WI38 (cell line): Measurements from ENCODE around the gene RFXAP.
"Not testable (repeated sequence)": the region's sequence is repeated elsewhere in the genome, so short reads cannot be mapped to it uniquely, and the experiment has no call there.

ENCODE experiments used
- H3K4me3 ChIP-seq: 2 replicates; pipeline ENCODE4 v1.5.1; 2011; ENCODE audit warnings: low read depth, mild to moderate bottlenecking, control low read depth, low read length
- TF ChIP-seq, protein P1 (sequence below): IDR thresholded peaks from 2 replicates; pipeline ENCODE4 v1.5.1; 2012; ENCODE audit warnings: low read depth, mild to moderate bottlenecking, control low read depth, low read length

The RFXAP gene

DNA sequence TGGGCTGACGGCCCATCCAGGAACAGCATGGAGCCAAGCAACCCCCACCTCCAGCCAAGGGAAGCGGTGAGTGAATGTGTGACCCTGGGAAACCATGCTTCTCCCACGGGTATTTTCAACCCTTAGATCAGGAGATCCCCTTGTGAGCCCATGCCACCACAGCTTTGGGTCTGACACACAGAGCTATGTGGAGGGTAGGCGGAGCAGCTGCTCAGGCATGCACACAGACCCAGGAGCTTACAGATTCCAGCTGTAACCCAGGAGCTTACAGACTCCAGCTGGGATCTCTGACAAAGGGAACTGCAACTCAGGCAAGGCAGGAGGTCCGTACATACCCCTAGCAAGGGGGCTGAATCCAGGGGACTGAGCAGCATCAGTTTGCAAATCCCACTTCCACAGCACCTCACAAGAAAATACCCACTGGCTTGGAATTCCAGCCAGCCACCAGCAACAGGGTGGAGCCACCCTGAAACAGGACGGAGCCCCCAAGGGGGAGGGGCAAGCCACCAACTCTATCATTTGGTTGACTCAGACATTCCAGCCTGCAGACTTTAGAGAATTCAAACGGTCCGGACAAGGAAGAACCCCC is 40.8 kb upstream of the RFXAP start:
- peak overlapping the region; percentile 23; the same call in 1 of the 2 replicates for H3K4me3 ChIP-seq
- TF ChIP-seq, protein P1, sequence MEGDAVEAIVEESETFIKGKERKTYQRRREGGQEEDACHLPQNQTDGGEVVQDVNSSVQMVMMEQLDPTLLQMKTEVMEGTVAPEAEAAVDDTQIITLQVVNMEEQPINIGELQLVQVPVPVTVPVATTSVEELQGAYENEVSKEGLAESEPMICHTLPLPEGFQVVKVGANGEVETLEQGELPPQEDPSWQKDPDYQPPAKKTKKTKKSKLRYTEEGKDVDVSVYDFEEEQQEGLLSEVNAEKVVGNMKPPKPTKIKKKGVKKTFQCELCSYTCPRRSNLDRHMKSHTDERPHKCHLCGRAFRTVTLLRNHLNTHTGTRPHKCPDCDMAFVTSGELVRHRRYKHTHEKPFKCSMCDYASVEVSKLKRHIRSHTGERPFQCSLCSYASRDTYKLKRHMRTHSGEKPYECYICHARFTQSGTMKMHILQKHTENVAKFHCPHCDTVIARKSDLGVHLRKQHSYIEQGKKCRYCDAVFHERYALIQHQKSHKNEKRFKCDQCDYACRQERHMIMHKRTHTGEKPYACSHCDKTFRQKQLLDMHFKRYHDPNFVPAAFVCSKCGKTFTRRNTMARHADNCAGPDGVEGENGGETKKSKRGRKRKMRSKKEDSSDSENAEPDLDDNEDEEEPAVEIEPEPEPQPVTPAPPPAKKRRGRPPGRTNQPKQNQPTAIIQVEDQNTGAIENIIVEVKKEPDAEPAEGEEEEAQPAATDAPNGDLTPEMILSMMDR: no peak

DNA sequence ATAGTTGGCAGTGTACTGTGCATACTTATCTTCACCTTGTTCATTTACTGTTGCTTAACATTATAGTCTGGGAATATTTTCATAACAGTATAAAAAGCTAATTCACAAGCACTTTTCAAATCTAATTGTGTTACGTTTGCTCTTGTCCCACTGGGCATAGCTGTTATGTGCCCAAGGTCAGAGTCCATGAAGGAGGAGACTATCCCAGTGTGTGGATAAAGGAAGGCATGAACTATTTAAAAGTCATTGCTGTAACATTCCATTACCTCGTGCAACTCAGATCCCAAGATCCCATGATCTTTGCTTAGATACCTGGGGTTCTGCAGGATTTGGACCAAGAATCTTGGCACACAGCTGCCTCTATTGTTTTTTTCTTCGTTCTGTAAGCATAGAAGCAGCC is 35.1 kb upstream of the RFXAP start:
- TF ChIP-seq, protein P1: no peak
- H3K4me3 ChIP-seq: no peak overlapping the region

DNA sequence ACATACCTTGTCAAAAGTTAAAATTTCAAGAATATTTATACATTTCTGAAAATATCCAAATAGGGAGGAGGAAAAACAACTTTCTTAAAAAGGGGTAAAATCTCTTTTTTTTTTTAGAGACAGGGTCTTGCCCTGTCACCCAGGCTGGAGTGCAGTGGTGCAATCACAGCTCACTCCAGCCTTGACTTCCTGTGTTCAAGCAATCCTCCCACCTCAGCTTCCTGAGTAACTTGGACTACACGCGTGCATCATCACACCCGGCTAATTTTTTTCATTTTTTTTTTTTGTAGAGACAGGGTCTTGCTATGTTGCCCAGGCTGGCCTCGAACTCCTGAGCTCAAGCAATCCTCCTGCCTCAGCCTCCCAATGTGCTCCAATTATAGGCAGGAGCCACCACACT is 32.8 kb upstream of the RFXAP start:
- H3K4me3 ChIP-seq: not testable (repeated sequence)

DNA sequence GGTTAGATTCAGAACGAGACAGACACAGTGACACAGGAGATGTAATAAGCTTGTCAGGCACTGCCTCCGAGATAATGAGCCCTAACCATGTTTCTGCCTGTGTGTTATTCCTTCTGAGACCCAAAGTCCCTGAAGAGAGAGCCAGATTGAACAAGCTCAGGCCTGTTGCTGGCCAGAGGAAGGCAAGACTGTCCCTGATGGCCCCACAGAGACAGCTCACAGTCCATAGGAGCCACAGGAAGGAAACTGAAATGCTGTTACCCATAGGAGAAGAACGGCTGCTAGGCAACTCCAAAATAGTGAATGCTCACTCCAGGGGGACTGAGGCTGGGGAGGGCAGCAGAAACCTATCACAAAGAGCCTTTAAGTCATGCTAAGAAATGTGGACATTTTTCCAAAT is 31.8 kb upstream of the RFXAP start:
- TF ChIP-seq, protein P1: no peak

DNA sequence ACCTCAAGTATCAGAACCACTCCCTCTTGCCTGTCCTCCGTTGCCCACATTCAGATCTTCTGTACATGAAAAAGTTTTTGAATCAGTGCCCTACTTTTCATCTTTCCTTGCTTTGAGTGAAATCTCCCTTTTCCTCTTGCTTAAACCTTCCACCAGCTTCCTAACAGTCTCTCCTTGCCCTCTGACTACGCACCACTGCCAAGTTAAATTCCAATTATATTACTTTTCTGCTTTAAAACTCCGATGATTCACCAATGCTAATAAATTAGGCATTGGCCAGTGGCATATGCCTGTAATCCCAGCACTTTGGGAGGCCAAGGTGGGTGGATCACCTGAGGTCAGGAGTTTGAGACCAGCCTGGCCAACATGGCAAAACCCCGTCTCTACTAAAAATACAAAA is 30.7 kb upstream of the RFXAP start:
- TF ChIP-seq, protein P1: no peak
- H3K4me3 ChIP-seq: no peak overlapping the region

More for the DNA sequence above, 31.8 kb upstream of the RFXAP start:
- no peak overlapping the region for H3K4me3 ChIP-seq

DNA sequence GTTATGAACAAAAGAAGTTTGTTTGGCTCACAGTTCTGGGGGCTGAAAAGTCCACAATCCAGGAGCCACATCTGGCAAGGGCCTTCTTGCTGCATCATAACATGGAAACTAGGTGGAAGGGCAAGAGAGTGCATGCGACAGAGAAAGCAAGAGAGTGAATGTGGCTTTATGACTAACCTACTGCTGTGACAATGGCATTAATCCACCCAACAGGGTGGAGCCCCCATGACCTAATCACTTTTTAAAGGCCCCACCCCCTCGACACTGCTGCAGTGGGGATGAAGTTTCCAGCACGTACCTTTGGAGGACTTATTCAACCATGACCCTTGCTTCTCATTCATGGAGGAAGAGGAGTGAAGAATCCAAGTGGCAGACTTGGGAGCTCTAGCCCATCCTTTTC is 30.0 kb upstream of the RFXAP start:
- TF ChIP-seq, protein P1: no peak
- no peak overlapping the region for H3K4me3 ChIP-seq

DNA sequence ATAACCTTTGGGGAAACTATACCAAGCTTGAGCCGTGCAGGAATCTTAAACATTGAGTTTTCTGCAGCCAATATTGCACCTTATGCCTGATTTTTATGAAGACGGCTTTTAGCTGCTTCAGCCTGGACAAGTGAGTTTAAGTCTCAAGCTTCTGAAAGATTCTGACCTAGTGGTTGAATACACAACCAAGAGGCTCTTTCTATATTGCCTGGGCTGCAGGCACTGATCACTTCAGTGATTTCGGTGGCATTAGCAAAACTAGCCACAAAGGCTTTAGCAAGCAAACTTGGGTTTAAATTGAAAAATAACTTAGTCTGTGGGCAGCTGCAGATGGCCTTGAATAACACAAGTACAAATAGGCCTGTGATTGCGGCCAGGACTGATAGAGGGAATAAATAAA is 29.3 kb upstream of the RFXAP start:
- TF ChIP-seq, protein P1: no peak
- H3K4me3 ChIP-seq: no peak overlapping the region

DNA sequence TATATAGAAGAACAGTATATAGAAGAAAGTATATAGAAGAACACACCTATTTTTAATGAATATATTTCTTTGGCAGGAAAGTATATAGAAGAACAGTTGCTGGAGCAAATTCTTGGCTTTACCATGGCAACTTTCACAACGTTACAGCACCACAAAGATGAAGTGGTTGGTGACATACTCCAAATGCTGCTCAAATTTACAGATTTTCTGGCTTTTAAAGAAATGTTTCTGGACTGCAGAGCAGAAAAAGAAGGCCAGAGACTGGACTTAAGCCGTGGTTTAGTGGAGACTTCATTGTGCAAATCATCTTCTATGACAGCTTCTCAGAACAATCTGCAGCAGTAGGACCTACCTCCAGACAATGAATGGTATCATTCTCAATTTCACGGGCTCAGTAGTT is 24.3 kb upstream of the RFXAP start:
- H3K4me3 ChIP-seq: no peak overlapping the region
- TF ChIP-seq, protein P1: no peak
